DOHH2 (cell line): ENCODE results near the gene KLHL9.

ENCODE experiments used
- H3F3A ChIP-seq: fragments of 200-600 bp; sonication (generic), shearing (Covaris generic); 2 replicates; pipeline ENCODE4 v1.6.0; 2016; ENCODE audit warnings: antibody characterized with exemption, mild to moderate bottlenecking; ENCODE audit not compliant: control insufficient read depth, insufficient read depth
- H3K27ac ChIP-seq: fragments of 200-600 bp; sonication (generic); 2 replicates; pipeline ENCODE4 v1.5.1; 2014; ENCODE audit warnings: low read depth, mild to moderate bottlenecking, low read length, moderate library complexity
- H3K27me3 ChIP-seq: fragments of 200-600 bp; sonication (generic); 2 replicates; pipeline ENCODE4 v1.6.1; 2014; ENCODE audit warnings: mild to moderate bottlenecking, low read length, mixed read lengths; ENCODE audit not compliant: control insufficient read depth
- H3K36me3 ChIP-seq: fragments of 200-600 bp; sonication (generic); 2 replicates; pipeline ENCODE4 v1.6.1; 2014; ENCODE audit warnings: mild to moderate bottlenecking, low read length, moderate library complexity, mixed read lengths; ENCODE audit not compliant: control insufficient read depth
- H3K4me1 ChIP-seq: fragments of 200-600 bp; sonication (generic); 2 replicates; pipeline ENCODE4 v1.6.1; 2014; ENCODE audit warnings: mild to moderate bottlenecking, low read length, mixed read lengths; ENCODE audit not compliant: control insufficient read depth
- H3K4me2 ChIP-seq: fragments of 200-600 bp; sonication (generic); 2 replicates; pipeline ENCODE4 v1.6.0; 2014; ENCODE audit warnings: mild to moderate bottlenecking, low read length, moderate library complexity
- H3K4me3 ChIP-seq: fragments of 200-600 bp; sonication (generic); 2 replicates; pipeline ENCODE4 v1.5.1; 2014; ENCODE audit warnings: mild to moderate bottlenecking, low read length, mixed read lengths
- H3K79me2 ChIP-seq: fragments of 200-600 bp; sonication (generic); 2 replicates; pipeline ENCODE4 v1.6.1; 2014; ENCODE audit warnings: mild to moderate bottlenecking, low read length, mixed read lengths; ENCODE audit not compliant: control insufficient read depth
- H3K9me2 ChIP-seq: fragments of 200-600 bp; sonication (generic); replicated peaks from 2 replicates; pipeline ENCODE4 v1.6.1; 2014; ENCODE audit warnings: mild to moderate bottlenecking, low read length, mixed read lengths; ENCODE audit not compliant: control insufficient read depth
- H3K9me3 ChIP-seq: fragments of 200-600 bp; sonication (generic); 2 replicates; pipeline ENCODE4 v1.6.1; 2014; ENCODE audit warnings: antibody characterized with exemption, low read length, mixed read lengths; ENCODE audit not compliant: control insufficient read depth, insufficient read depth
- H4K20me1 ChIP-seq: fragments of 200-600 bp; sonication (generic); 2 replicates; pipeline ENCODE4 v1.6.0; 2014; ENCODE audit warnings: low read depth, mild to moderate bottlenecking, antibody characterized with exemption, low read length, moderate library complexity; ENCODE audit not compliant: control insufficient read depth, insufficient read depth
- CTCF ChIP-seq: fragments of 200-600 bp; sonication (generic); IDR thresholded peaks from one replicate; pipeline ENCODE4 v1.5.1; 2014; ENCODE audit warnings: antibody characterized with exemption, mild to moderate bottlenecking, low read depth, low read length; ENCODE audit not compliant: poor library complexity, severe bottlenecking
- EZH2phosphoT487 ChIP-seq: fragments of 200-600 bp; sonication (generic); IDR thresholded peaks from 2 replicates; pipeline ENCODE4 v1.6.1; 2017; ENCODE audit warnings: borderline replicate concordance, mild to moderate bottlenecking, antibody characterized with exemption, low read length, moderate library complexity, mixed read lengths

The KLHL9 gene

DNA sequence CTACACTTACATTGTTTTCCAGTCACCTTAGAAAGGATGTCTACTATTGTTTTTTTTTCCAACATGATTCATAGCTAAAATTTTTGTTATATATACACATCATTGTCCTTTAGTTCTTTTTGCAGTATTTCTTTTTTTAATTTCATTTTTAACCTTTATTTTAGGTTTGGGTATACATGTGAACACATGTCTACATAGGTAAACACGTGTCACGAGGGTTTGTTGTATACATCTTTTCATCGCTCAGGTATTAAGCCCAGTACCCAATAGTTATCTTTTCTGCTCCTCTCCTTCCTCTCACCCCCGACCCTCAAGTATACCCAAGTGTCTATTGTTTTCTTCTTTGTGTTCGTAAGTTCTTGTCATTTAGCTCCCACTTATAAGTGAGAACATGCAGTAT is 49.1 kb downstream of the KLHL9 start:
- Histone ChIP-seq H3K27me3 (no peaks in the 10 kb centered on the region), H3K36me3 (no peaks in the 10 kb centered on the region), H3K9me3 (no peaks in the 10 kb centered on the region), H3K4me1 (no peaks in the 10 kb centered on the region), H3F3A (no peaks in the 10 kb centered on the region), H3K27ac (no peak overlapping the region), H3K79me2 (no peaks in the 10 kb centered on the region), H3K4me3 (no peak overlapping the region), H4K20me1 (no peaks in the 10 kb centered on the region), H3K4me2 (no peak overlapping the region), H3K9me2 (no peaks in the 10 kb centered on the region)
- no peak for TF ChIP-seq EZH2phosphoT487
- TF ChIP-seq CTCF, result no peak

GRCh38 chr9:21281275-21281674 is 53.9 kb downstream of the KLHL9 start:
- Histone ChIP-seq H3K9me2 (no peaks in the 10 kb centered on the region), H3K9me3 (no peaks in the 10 kb centered on the region), H3F3A (no peaks in the 10 kb centered on the region), H3K27me3 (no peaks in the 10 kb centered on the region), H3K79me2 (no peaks in the 10 kb centered on the region), H3K4me2 (no peak overlapping the region), H4K20me1 (no peaks in the 10 kb centered on the region), H3K4me1 (no peaks in the 10 kb centered on the region), H3K36me3 (no peaks in the 10 kb centered on the region), H3K4me3 (no peak overlapping the region), H3K27ac (no peak overlapping the region)
- no peak for TF ChIP-seq CTCF
- no peak for TF ChIP-seq EZH2phosphoT487
